Endothelial cell of umbilical vein (primary cell): ENCODE measurements around the gene RTF2. TPM values are rescaled to one million over a fixed set of nuclear protein-coding genes. Genes with fewer than 3 reads are reported as not detected.

Experiments used
- BruUV-seq: library from RNA; stranded (reverse); fragments of 400-500 nt; replicated peaks from 2 replicates; lab custom pipeline; 2021; lab: Mats Ljungman, UMichigan
- CTCF ChIA-PET: fragments of 300-600, 350-600 bp; sonication (Branson Sonifier 250); formaldehyde crosslinking; loops from one replicate; lab custom pipeline; 2021; ENCODE audit warnings: antibody characterized with exemption, inconsistent platforms; lab: Charles Lee
- POLR2A ChIA-PET: fragments of 300-600, 350-600 bp; sonication (Branson Sonifier 250); formaldehyde crosslinking; loops from one replicate; lab custom pipeline; 2021; ENCODE audit warnings: antibody characterized with exemption, inconsistent platforms; lab: Charles Lee
- DNase-seq: peaks from one replicate; pipeline ENCODE4 v3.0.0-alpha.2; 2011; ENCODE audit warnings: low read depth, low spot score
- FAIRE-seq: peaks from 2 replicates; lab custom pipeline; 2011; peaks lifted over from hg19 to GRCh38; lab: Jason Lieb, UNC
- H2AFZ ChIP-seq: 2 replicates; pipeline ENCODE4 v1.6.0; 2012; ENCODE audit warnings: low read depth, low read length, control low read depth, inconsistent platforms
- H3K27ac ChIP-seq: 2 replicates; pipeline ENCODE4 v1.5.1; 2011; ENCODE audit warnings: low read depth, mild to moderate bottlenecking, control low read depth, low read length, moderate library complexity; ENCODE audit not compliant: insufficient read depth
- H3K27me3 ChIP-seq, 2 experiments: 2 replicates each; pipeline versions ENCODE4 v1.6.0 to v1.6.1; 2011; ENCODE audit warnings: low read length in 2 of 2, mixed read lengths in 1 of 2; ENCODE audit not compliant: control insufficient read depth in 2 of 2, insufficient read depth in 2 of 2
- H3K36me3 ChIP-seq, 2 experiments: 2 replicates in 1 of 2; 3 replicates in 1 of 2; pipeline ENCODE4 v1.5.1; 2011; ENCODE audit warnings: low read length in 2 of 2, mild to moderate bottlenecking in 1 of 2, moderate library complexity in 1 of 2; ENCODE audit not compliant: control insufficient read depth in 2 of 2, insufficient read depth in 2 of 2; ENCODE audit errors: extremely low read depth in 1 of 2
- H3K4me1 ChIP-seq: 3 replicates; pipeline ENCODE4 v1.5.1; 2011; ENCODE audit warnings: mild to moderate bottlenecking, low read length; ENCODE audit not compliant: control insufficient read depth, insufficient read depth; ENCODE audit errors: extremely low read depth
- H3K4me2 ChIP-seq: 2 replicates; pipeline ENCODE4 v1.6.1; 2011; ENCODE audit warnings: low read length, control low read depth, mixed read lengths; ENCODE audit not compliant: insufficient read depth
- H3K4me3 ChIP-seq, 3 experiments: fragments of 200-600 bp in 1 of 3; sonication (generic), shearing (Covaris generic) in 1 of 3; replicated peaks in 1 of 3; 2 replicates each; pipeline ENCODE4 v1.5.1; 2011 to 2016; ENCODE audit warnings: control low read depth in 3 of 3, low read length in 3 of 3, mild to moderate bottlenecking in 2 of 3, inconsistent platforms in 1 of 3, low read depth in 1 of 3, moderate library complexity in 1 of 3; ENCODE audit not compliant: insufficient read depth in 1 of 3
- H3K79me2 ChIP-seq: 2 replicates; pipeline ENCODE4 v1.6.0; 2012; ENCODE audit warnings: low read length, inconsistent platforms; ENCODE audit not compliant: control insufficient read depth, insufficient read depth
- H3K9ac ChIP-seq: replicated peaks from 2 replicates; pipeline ENCODE3; 2011; ENCODE audit warnings: low read length, control low read depth; ENCODE audit not compliant: insufficient read depth; ENCODE audit errors: extremely low read depth
- H3K9me1 ChIP-seq: replicated peaks from 3 replicates; pipeline ENCODE4 v1.6.0; 2011; ENCODE audit warnings: mild to moderate bottlenecking, low read length; ENCODE audit not compliant: control insufficient read depth, insufficient read depth; ENCODE audit errors: extremely low read depth
- H3K9me3 ChIP-seq: replicated peaks from 2 replicates; pipeline ENCODE4 v1.5.1; 2012; ENCODE audit warnings: low read length, inconsistent platforms; ENCODE audit not compliant: control insufficient read depth, insufficient read depth
- H4K20me1 ChIP-seq: replicated peaks from 2 replicates; pipeline ENCODE3; 2011; ENCODE audit warnings: mild to moderate bottlenecking, low read length; ENCODE audit not compliant: control insufficient read depth, insufficient read depth; ENCODE audit errors: extremely low read depth
- EZH2 ChIP-seq: IDR thresholded peaks from 2 replicates; pipeline ENCODE4 v1.6.1; 2012; ENCODE audit warnings: borderline replicate concordance, low read depth, mild to moderate bottlenecking, moderate library complexity, low read length, inconsistent platforms; ENCODE audit not compliant: severe bottlenecking
- FOS ChIP-seq: IDR thresholded peaks from 2 replicates; pipeline ENCODE4 v1.6.1; 2011; ENCODE audit warnings: mild to moderate bottlenecking, low read length, moderate library complexity, borderline replicate concordance; ENCODE audit not compliant: insufficient read depth
- GATA2 ChIP-seq: IDR thresholded peaks from 2 replicates; pipeline ENCODE4 v1.7.0; 2011; ENCODE audit warnings: low read depth, mild to moderate bottlenecking, moderate library complexity, mixed read lengths, low read length; ENCODE audit not compliant: insufficient read length, insufficient read depth
- JUN ChIP-seq: IDR thresholded peaks from 2 replicates; pipeline ENCODE4 v1.6.1; 2011; ENCODE audit warnings: borderline replicate concordance, low read depth; ENCODE audit not compliant: insufficient read length, insufficient read depth
- MYC ChIP-seq: IDR thresholded peaks from one replicate; pipeline ENCODE4 v1.6.1; 2011; ENCODE audit warnings: mild to moderate bottlenecking, low read depth, low read length
- POLR2A ChIP-seq: IDR thresholded peaks from 2 replicates; pipeline ENCODE4 v1.6.1; 2012; ENCODE audit warnings: low read depth, mild to moderate bottlenecking, control low read depth, low read length
- POLR2AphosphoS5 ChIP-seq: IDR thresholded peaks from 2 replicates; pipeline ENCODE4 v1.6.1; 2012; ENCODE audit warnings: low read depth, mild to moderate bottlenecking, control low read depth, low read length, moderate library complexity; ENCODE audit not compliant: insufficient read depth
- dilution Hi-C: fragments of 300-500 bp; cut with MboI; formaldehyde crosslinking; loops from one replicate; pipeline ENCODE4 v1.15.0; 2019; ENCODE audit warnings: low sequenced_read_pairs; ENCODE audit not compliant: extremely low pct_ligation_motif_present
- intact Hi-C: fragments of 100-400 bp; cut with micrococcal nuclease; formaldehyde crosslinking; loops from one replicate; pipeline ENCODE4 v1.10.0; 2022
- polyA plus RNA-seq, 4 experiments: library from polyadenylated mRNA; depleted of rRNA in 3 of 4; stranded (reverse) in 3 of 4; unstranded in 1 of 4; fragments of >200 nt; gene quantifications; 2 replicates each; pipeline versions ENCODE4 v1.2.1 to v1.2.3, GENCODE V29; 2011 to 2012; ENCODE audit warnings: missing spikeins in 1 of 4
- total RNA-seq: library from RNA; stranded (reverse); gene quantifications from 2 replicates; pipeline ENCODE4 v1.2.3, GENCODE V29; 2021
- TF ChIP-seq, protein P1 (sequence below): IDR thresholded peaks from 2 replicates; pipeline ENCODE4 v1.6.1; 2011; ENCODE audit not compliant: insufficient read depth, insufficient read length
- TF ChIP-seq, protein P2 (sequence below), 2 donors: IDR thresholded peaks; 1 replicate in 1 of 2; 2 replicates in 1 of 2; pipeline ENCODE4 v1.5.1; 2011; ENCODE audit warnings: low read length in 2 of 2, mild to moderate bottlenecking in 2 of 2, moderate library complexity in 2 of 2, control low read depth in 1 of 2, inconsistent platforms in 1 of 2, low read depth in 1 of 2; ENCODE audit not compliant: insufficient read depth in 1 of 2; ENCODE audit errors: extremely low read depth in 1 of 2

The RTF2 gene
- total and polyA plus RNA-seq, 2 donors (not counting 3 experiments of a cell fraction or from before 2014, with no cell fraction given) = 68.8 to 84.7 TPM

DNA sequence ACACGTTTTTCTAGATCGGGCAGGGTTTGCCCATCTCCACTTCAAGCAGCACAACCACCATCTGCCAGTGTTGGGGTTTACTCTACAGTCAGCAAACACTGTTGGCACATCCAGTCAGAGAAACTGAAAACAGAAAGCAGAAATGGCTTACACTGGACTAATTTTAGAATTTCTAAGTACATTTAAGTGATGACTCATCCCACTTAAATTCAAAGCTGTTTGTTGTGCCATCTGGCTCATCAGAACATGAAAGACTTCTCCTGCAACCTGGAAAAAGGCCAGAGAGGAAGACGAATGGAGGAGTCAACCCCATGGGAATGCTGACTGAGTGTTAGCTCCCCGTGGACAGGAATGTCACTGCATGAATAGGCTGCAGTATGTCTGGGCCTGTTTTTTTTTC is 86.4 kb downstream of the RTF2 start:
- DNase-seq = peak; percentile 85
- intact Hi-C loops = loop anchor here (1.0 to 10.0 kb wide), 4 partner anchors 22 to 940 kb away; partner anchors contain the start of genes RTF2 and TFAP2C
- Histone ChIP-seq H3K9me1 (no peaks in the 10 kb centered on the region), H3K9me3 (no peaks in the 10 kb centered on the region), H3K79me2 (no peaks in the 10 kb centered on the region), H3K27ac (peak overlapping the region; percentile 49), H3K4me2 (peak overlapping the region; percentile 59), H3K27me3 (no peaks in the 10 kb centered on the region), H2AFZ (no peak overlapping the region), H4K20me1 (no peaks in the 10 kb centered on the region), H3K4me1 (peaks cover 5% of the 10 kb centered on the region), H3K36me3 (no peaks in the 10 kb centered on the region), H3K4me3 (no peak overlapping the region), H3K9ac (no peak overlapping the region)
- BruUV-seq = no TSS peak
- TF ChIP-seq MYC = no peak
- TF ChIP-seq GATA2 = no peak
- no peak for TF ChIP-seq POLR2A
- peak; percentile 98 for TF ChIP-seq JUN
- TF ChIP-seq FOS = peak; percentile 76
- no peak for TF ChIP-seq EZH2
- TF ChIP-seq, protein P1, sequence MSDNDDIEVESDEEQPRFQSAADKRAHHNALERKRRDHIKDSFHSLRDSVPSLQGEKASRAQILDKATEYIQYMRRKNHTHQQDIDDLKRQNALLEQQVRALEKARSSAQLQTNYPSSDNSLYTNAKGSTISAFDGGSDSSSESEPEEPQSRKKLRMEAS = no peak
- TF ChIP-seq, protein P2, sequence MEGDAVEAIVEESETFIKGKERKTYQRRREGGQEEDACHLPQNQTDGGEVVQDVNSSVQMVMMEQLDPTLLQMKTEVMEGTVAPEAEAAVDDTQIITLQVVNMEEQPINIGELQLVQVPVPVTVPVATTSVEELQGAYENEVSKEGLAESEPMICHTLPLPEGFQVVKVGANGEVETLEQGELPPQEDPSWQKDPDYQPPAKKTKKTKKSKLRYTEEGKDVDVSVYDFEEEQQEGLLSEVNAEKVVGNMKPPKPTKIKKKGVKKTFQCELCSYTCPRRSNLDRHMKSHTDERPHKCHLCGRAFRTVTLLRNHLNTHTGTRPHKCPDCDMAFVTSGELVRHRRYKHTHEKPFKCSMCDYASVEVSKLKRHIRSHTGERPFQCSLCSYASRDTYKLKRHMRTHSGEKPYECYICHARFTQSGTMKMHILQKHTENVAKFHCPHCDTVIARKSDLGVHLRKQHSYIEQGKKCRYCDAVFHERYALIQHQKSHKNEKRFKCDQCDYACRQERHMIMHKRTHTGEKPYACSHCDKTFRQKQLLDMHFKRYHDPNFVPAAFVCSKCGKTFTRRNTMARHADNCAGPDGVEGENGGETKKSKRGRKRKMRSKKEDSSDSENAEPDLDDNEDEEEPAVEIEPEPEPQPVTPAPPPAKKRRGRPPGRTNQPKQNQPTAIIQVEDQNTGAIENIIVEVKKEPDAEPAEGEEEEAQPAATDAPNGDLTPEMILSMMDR (IDR thresholded peaks at IDR 0.05; ENCODE audit: extremely low read depth in 1 of 2, insufficient read depth in 1 of 2, low read depth in 1 of 2, low read length in 2 of 2) = peak in 1 of 2 donors; percentile 3
- peak; percentile 45 for TF ChIP-seq POLR2AphosphoS5
- dilution Hi-C loops = no loop called here
- ChIA-PET CTCF (interaction anchor here (0.5 to 1.0 kb wide), 6 partner anchors 12 to 834 kb away, joined by 3 to 6 read pairs (median 4); no protein-coding TSS in a partner anchor), POLR2A (no interaction called here)
- FAIRE-seq = peak; percentile 93
